HG02852 (cell line): Measurements from ENCODE around the gene MUC4.
"Not testable (repeated sequence)": the region's sequence is repeated elsewhere in the genome, so short reads cannot be mapped to it uniquely, and the experiment has no call there.

Source experiments
- ATAC-seq: cut with Tn5 transposase; IDR thresholded peaks from one replicate; pipeline ENCODE4 v1.9.1; 2021; ENCODE audit warnings: mild to moderate bottlenecking, moderate library complexity; ENCODE audit not compliant: unreplicated experiment

Gene MUC4

DNA sequence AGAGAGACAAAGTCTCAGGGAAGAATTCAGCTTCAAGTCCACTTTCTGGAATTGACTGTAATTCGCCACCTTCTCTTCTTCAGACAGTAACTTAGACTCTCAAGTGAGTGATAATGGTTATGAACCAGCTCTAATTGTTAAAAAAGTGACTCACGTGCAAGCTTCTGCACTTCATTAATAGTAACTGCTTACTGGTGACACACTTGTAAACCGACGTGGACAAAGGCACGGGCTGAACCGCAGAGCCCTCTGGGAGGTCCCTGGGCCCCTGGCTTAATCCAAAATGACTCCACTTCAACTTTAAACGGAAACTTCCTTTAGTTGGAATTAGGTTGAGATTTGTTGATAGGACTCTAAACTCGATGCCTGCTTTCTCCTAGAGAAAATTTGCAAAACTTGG is 17.0 kb downstream of the MUC4 start:
- no peak for ATAC-seq

DNA sequence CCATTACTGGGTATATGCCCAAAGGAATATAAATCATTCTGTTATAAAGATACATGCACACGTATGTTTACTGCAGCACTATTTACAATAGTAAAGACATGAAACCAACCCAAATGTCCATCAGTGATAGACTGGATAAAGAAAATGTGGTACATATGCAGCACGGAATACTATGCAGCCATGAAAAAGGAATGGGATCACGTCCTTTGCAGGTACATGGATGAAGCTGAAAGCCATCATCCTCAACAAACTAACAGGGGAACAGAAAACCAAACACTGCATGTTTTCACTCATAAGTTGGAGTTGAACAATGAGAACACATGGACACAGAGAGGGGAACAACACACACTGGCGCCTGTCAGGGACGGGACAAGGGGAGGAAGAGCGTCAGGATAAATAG is 19.1 kb downstream of the MUC4 start:
- ATAC-seq, result not testable (repeated sequence)

DNA sequence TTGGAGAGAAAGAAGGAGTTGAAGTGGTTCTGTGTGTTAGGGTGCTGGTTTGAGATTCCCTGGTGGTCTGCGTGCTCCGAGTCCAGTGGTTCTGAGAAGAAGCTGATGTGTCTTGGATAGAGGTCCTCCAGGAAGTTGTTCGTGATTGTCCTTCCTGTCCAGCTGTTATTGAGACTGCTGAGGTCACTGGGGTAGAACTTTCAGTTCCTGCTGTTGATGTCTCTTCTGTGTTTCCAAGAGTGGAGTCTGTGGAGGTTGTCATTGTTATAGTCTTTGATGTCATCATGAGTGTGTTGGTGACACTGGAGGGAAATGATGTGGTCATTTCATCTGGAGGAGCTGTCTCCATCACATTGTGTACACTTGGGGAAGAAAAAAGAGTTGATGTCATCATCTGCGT is 20.8 kb downstream of the MUC4 start:
- ATAC-seq, result no peak

DNA sequence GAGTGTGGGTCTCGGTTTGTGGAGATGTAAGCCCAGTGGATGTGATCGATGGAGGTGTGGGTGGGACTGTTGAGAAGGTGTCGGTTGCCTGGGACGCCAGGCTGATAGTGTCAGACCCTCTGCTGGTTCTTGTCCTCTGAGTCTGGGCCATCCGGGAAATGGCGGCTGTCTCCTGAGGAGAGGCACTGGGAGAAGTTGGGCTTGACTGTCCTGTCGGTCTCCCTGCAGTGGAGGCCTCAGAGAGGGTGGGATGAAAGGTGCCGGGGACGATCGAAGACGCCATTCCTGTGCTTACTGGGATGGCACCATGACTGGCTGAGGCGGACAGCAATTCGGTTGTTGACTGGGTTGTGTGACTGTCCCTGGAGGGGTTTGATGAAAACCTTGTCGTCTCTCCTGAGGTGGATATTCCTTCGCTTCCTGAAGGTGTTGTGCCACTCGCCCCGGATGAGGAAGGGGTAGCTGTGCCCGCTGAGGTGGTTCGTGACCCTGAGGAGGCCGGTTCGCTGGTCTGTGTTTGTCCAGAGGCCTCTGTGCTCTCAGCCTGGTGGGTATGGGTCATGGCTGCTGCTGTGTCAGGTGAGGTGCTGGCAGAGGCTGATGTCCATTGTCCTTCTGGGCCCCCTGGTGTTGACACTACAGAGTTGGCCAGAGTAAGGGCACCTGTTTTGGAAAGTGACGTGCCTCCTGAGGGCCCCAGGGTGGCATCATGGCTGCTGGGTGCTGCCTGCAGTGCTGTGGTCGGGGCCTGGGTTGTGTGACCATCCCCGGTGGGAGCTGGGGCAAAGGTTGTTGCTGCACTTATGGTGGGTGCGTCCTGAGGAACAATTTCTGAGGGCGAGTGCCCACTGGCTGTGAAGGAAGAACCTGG is 22.8 kb downstream of the MUC4 start:
- no peak for ATAC-seq

DNA sequence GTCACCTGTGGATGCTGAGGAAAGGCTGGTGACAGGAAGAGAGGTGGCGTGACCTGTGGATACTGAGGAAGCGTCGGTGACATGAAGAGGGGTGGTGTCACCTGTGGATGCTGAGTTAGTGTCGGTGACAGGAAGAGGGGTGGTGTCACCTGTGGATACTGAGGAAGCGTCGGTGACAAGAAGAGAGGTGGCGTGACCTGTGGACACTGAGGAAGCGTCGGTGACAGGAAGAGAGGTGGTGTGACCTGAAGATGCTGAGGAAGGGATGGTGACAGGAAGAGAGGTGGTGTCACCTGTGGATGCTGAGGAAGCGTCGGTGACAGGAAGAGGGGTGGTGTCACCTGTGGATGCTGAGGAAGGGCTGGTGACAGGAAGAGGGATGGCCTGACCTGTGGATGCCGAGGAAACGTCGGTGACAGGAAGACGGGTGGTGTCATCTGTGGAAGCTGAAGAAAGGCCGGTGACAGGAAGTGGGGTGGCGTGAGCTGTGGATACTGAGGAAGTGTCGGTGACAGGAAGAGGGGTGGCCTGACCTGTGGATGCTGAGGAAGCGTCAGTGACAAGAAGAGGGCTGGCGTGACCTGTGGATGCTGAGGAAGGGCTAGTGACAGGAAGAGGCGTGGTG is 25.8 kb downstream of the MUC4 start:
- ATAC-seq, result not testable (repeated sequence)

DNA sequence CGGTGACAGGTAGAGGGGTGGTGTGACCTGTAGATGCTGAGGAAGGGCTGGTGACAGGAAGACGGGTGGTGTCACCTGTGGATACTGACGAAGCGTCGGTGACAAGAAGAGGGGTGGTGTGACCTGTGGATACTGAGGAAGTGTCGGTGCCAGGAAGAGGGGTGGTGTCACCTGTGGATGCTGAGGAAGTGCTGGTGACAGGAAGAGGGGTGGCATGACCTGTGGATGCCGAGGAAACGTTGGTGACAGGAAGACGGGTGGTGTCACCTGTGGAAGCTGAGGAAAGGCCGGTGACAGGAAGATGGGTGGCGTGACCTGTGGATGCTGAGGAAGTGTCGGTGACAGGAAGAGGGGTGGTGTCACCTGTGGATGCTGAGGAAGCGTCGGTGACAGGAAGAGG is 27.7 kb downstream of the MUC4 start:
- ATAC-seq, result not testable (repeated sequence)

DNA sequence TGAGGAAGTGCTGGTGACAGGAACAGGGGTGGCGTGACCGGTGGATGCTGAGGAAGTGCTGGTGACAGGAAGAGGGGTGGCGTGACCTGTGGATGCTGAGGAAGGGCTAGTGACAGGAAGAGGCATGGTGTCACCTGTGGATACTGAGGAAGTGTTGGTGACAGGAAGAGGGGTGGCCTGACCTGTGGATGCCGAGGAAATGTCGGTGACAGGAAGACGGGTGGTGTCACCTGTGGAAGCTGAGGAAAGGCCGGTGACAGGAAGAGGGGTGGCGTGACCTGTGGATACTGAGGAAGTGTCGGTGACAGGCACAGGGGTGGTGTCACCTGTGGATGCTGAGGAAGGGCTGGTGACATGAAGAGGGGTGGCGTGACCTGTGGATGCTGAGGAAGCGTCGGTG is 30.5 kb downstream of the MUC4 start:
- ATAC-seq, result not testable (repeated sequence)

DNA sequence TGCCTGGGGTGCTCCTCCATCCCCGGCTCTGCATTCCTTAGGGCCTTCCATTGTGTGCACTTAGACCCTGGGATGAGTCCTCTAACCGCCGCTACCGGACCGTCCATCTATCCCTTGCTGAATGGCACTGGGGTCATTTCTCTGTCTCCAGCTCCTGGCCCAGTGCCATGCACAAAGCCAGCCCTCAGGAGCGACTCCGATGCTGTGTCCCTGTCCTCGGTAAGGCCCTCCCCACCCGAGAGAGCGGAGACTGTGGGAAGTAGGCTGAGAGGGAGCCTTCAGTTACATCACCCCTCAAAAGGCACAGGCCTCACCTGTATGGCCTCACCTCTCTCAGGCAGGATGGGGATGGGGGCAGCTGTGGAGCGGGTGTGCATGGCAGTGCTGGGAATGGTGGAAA is 33.8 kb downstream of the MUC4 start:
- ATAC-seq, result no peak

DNA sequence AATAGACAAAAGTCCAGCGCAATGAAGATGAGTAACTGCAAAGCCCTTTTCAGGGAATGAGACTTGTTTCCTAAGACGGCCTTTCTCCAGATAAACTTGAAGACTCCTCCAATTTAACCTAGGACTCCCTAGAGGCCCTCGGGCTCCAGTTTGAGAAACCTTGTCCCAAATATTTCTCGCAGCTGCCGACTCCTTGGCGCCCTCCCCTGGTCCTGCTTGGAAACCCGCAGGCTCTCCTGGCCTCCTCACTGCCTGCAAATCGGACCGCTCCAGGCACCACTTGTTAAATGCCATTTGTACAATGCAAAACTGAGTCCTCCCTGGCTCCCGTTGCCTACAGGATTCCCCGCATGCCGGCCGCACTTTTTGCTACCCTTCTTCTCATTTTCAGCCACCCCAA is 36.8 kb downstream of the MUC4 start:
- no peak for ATAC-seq

DNA sequence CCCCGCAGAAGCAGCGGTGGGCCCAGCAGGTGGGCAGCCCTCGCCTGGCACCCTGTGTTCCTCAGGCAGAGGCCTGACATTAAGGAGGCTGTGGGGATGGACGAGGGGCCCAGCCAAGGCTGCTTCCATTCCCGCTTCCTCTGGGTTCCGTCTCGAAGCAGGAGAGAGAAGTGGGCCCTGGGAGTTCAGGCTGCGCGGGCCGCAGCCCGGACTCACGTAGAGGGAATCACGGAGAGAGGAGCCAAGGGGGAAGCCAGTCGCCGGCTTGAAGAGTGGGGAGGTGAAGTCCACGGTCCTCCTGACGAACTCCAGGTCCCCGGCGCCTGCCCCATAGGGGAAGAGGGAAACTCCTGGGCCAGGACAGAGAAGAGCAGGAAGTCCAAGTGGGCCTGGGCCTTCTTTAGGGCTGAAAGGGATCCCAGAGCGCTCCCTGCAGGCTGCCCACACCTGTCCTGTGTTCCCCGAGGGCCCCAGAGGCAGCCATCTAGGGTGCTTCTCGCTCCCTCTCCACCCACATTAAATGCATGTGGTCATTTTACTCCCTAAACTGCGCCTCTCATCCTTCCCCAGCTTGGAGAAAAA is 37.7 kb downstream of the MUC4 start:
- ATAC-seq, result no peak

DNA sequence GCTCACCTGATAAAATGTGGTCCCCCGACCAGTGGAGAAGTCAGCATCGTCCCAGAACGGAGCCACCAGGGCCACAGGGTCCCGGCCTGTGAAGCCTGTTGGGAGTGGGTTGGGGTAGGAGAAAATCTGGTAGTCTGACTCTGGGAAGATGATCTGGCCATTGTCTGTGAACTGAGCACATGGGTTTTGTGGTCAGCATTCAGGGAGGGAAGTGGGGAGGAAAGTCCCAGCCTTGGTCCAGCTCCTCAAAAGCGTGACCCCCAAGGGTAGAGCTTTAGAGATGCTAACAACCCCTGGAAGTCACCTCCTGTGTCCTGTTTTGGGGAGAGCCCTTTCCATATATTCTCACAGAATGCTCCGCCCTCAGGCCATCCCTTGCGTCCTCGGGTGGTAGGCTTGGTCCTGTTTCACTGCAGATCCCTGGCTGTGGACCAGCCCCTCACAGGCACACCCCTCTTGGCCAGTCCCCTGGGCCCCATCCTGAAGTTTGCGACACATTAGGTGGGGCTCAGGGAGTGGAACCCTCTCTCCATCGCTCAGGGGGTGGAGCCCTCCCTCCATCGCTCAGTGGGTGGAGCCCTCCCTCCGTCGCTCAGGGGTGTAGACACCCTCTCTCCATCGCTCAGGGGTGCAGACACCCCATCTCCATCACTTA is 40.0 kb downstream of the MUC4 start:
- ATAC-seq, result no peak

DNA sequence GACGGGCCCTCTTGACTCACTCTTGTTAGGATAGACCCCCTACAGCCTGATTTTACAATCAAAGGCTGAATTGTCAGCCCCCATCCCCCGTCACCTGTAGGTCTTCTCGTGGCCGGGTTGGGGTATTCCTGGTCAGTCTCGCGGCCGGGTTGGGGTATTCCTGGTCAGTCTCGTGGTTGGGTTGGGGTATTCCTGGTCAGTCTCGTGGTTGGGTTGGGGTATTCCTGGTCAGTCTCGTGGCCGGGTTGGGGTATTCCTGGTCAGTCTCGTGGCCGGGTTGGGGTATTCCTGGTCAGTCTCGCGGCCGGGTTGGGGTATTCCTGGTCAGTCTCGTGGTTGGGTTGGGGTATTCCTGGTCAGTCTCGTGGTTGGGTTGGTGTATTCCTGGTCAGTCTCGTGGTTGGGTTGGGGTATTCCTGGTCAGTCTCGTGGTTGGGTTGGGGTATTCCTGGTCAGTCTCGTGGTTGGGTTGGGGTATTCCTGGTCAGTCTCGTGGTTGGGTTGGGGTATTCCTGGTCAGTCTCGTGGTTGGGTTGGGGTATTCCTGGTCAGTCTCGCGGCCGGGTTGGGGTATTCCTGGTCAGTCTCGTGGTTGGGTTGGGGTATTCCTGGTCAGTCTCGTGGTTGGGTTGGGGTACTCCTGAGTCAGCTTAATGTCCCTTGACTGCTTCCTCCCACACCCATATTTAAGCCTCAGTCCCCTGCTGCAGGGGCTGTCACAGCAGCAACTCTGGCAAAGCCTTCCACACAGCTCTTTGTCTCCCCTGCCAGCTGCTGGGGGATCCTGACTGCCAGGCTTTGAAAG is 40.7 kb downstream of the MUC4 start:
- not testable (repeated sequence) for ATAC-seq

DNA sequence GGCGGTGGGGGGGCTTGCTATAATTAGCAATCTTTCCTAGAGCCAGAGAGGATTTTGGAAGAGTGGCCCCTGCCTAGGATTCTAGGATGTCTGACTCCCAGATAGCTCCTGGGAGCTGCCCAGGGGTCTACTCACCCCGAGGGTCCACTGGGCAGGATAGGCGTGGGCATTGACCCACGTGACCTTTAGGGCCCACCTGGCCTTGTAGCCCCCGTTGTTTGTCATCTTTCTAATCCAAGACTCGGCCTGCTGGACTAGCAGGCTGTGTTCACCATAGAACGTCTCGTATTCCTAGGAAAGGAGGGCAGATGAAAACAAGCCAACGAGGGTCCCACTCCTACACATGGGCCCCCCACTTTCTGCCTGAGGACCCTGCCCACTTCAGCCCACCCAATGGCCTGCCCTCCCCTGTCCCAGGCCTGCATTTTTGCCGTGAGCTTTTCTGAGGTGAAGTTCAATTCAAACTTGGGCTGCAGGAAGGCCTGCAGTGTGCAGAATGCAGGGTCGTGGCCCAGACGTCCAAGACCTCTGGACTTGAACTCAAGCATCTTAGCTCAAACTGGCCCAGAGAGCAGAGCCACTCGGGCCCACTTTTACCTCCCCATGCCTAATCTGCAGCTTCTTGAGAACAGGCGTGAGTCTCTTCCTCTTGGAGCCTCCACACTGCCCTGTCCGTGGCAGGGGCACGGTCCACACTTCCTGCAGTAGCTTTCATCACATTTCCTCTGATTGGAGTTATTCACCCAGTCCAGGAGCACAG is 41.5 kb downstream of the MUC4 start:
- no peak for ATAC-seq

DNA sequence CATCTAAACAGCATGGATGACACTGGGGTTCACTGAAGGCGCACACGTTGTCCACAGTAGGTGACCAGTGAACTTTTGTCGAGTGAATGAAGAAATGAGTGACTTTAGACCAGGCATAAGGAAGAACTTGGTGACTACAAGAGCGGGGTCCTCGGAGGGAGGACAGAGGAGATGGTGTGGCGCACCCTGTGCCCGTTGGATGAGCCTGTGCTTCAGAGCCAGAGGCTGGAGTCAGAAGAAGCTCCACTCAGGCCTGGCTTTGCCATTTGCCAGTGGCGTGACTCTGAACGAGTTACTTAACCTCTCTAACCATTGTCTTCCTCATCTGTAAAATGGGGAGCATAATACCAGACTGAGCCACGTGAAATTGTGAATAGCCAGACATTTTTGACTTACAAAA is 42.2 kb downstream of the MUC4 start:
- ATAC-seq, result no peak

DNA sequence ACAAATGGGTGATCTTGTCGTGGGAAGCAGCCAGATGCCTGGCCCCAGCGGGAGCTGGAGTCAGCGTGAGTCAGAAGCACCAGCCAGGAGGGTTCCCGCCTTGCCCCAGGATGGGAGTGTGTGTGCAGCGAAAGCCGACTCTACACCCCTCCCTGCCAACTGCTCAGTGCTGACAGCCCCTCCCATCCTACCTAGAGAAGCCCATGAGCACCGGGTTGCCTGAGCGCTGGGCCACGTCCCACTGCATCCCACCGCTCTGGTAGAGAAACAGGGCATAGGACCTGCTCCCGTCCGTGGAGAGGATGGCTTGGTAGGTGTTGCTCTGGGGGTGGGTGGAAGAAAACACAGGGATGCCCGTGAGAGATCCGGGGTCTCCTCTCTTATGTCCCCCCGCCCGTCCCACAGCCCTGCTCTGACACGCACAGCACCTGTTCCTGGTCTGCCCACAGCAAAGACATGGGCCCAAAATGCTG is 42.9 kb downstream of the MUC4 start:
- ATAC-seq, result no peak

DNA sequence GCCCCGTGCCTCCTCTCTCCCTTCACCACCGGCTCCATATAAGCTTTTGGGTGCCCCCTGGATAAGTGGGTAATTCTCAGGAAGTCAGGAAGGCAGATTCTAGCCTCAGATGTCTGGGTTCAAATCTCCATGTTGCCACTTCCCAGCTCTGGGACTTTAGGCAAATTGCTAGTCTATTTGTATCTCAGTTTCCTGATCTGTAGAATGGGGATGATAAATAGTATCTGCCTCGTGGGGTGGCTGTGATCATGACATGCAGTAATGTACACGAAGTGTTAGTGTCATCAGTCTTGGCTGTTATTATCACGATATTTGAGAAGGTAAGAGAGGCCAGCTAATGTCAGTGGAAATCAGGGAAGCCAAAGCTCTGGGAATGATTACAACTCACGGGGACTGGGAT is 43.3 kb downstream of the MUC4 start:
- no peak for ATAC-seq

DNA sequence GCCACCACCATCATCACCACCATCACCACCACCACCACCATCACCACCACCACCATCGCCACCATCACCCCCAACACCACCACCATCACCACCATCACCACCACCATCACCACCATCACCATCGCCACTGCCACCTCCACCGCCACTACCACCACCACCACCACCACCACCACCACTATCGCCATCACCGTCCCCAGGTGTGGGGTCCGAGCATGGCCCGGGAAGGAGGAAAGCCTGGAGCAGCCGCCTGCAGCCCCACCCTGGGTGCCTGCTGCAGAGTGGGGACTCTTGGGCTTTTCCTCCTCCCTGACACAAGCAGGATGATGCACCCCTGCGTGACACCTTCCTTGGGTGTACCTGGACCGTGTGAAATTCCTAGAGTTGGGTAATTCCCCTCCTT is 43.9 kb downstream of the MUC4 start:
- ATAC-seq, result no peak

DNA sequence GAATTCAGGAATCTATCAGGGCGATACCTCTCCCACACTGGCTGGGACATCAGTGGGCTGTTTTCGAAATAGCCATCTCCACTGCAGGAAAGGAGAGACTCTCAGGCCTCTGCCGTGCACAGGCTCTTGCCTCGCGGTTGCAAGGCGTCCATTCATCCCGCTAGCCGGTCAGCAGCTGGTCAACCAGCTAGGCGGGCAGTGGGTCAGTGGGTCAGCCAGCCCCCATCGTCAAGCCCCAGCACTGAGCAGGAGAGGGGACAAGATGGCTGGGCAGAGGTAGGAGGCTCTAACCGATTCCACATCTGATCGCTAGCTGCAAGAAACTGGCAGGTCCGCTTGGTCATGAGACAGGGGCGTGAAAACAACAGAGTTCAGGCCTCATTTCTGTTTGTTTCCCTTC is 45.1 kb downstream of the MUC4 start:
- ATAC-seq, result no peak

DNA sequence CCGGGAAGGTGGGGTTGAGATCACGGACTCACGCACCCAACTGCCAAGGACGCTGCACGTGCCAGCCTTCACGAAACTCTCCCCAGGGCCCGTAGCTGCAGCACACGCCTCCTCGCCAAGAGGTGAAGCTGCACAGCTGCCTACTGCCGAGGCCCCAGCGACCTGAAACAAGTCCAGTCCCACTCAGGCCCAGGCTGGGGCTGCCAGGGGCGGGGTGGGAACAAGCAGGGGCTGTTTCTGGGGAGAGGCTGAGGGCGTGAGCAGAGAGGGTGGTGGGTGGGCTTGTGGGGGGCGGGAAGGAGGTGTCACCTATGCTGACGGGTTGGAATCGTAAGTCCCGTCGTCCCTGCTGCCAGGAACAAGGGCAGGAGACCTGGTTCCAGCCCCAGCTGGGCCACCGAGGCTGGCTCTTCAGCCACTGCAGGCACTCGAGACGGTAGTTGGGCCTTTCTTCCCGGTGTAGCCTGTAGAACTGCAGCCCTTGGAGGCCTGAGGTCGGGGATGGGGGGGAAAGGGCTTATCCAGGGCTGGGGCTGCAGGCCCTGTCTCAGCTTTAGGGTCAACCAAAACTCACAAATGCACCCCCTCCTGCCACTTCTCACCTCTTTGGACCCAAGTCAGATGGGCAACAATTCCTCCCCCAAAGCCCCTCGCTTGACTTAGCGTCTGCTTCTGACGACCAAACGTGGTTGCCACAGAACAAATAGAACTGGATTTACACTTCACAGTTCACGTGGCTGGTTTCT is 46.6 kb downstream of the MUC4 start:
- no peak for ATAC-seq
